Erythroblast (primary cell): Measurements from ENCODE around the gene FAM32A.

ENCODE experiments used
- GATA1 ChIP-seq: IDR thresholded peaks from 2 replicates; pipeline ENCODE4 v1.6.1; 2011; ENCODE audit warnings: low read depth, mild to moderate bottlenecking, control low read depth, low read length, moderate library complexity
- POLR2A ChIP-seq: IDR thresholded peaks from 2 replicates; pipeline ENCODE4 v1.6.1; 2011; ENCODE audit warnings: mild to moderate bottlenecking, low read length

GRCh38 chr19:16141043-16141442, 44.2 kb upstream of the FAM32A start:
- no peak for TF ChIP-seq POLR2A
- no peak for TF ChIP-seq GATA1
